ENCODE data around the gene ST6GAL2.

ST6GAL2 gene

DNA sequence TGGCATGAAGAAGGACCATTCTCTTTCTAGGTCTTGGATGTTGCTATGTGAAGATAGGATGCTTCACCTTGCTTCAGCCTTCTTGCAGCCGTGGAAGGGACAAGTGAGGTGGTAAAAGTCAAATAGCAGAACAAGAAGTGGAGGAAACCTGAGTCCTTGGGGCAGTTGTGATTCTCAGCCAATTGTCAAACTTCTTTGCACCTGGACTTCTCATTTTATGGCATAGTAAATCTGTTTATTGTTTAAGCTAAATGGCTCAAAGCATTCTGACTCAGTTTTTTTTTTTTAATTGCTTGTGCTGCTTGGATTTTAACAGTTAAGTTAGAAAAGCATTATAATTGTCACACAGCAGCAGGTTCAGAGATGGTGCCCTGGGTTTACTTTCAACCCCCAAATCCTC lies 33.0 kb upstream of the ST6GAL2 start:
- no peak overlapping the region for H3K9ac ChIP-seq
- no peak overlapping the region for H3K4me3 ChIP-seq (ENCODE audit: low read depth, low read length)
- H3K27me3 ChIP-seq (ENCODE audit: control insufficient read depth, insufficient read depth, low read length), result no peaks in the 10 kb centered on the region
- H3K36me3 ChIP-seq (ENCODE audit: control insufficient read depth, insufficient read depth, low read length), result no peaks in the 10 kb centered on the region
- no peaks in the 10 kb centered on the region for H3K4me1 ChIP-seq
- TF ChIP-seq, protein P1, sequence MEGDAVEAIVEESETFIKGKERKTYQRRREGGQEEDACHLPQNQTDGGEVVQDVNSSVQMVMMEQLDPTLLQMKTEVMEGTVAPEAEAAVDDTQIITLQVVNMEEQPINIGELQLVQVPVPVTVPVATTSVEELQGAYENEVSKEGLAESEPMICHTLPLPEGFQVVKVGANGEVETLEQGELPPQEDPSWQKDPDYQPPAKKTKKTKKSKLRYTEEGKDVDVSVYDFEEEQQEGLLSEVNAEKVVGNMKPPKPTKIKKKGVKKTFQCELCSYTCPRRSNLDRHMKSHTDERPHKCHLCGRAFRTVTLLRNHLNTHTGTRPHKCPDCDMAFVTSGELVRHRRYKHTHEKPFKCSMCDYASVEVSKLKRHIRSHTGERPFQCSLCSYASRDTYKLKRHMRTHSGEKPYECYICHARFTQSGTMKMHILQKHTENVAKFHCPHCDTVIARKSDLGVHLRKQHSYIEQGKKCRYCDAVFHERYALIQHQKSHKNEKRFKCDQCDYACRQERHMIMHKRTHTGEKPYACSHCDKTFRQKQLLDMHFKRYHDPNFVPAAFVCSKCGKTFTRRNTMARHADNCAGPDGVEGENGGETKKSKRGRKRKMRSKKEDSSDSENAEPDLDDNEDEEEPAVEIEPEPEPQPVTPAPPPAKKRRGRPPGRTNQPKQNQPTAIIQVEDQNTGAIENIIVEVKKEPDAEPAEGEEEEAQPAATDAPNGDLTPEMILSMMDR (IDR thresholded peaks at IDR 0.05), result no peak
- no peak overlapping the region for H3K4me2 ChIP-seq (ENCODE audit: low read length)
- no peak overlapping the region for H3K27ac ChIP-seq
- no peak overlapping the region for H2AFZ ChIP-seq
- no peaks in the 10 kb centered on the region for H3K9me3 ChIP-seq (ENCODE audit: control insufficient read depth, low read length)
- H3K79me2 ChIP-seq, result no peaks in the 10 kb centered on the region

DNA sequence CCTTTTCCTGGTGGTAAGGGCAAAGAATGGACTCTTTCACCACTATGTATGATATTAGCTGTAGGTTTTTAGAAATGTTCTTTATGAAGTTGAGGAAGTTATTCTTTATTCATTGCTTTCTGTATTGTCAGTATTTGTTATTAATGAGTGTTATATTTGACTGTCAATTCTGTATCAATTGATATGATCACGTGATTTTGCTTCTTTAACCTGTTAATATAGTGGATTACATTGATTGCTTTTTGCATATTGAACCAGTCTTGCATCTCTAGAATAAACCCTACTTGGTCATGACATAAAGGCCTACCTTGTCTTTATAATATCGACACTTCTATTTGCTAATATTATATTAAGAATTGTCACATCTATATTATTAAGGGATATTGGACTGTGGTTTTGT lies 18.3 kb upstream of the ST6GAL2 start:
- Histone ChIP-seq H3K79me2 (no peaks in the 10 kb centered on the region), H3K9me3 (ENCODE audit: control insufficient read depth, low read length) (no peaks in the 10 kb centered on the region), H2AFZ (no peak overlapping the region), H3K36me3 (ENCODE audit: control insufficient read depth, insufficient read depth, low read length) (no peaks in the 10 kb centered on the region), H3K4me3 (ENCODE audit: low read depth, low read length) (no peak overlapping the region), H3K4me2 (ENCODE audit: low read length) (no peak overlapping the region), H3K27me3 (ENCODE audit: control insufficient read depth, insufficient read depth, low read length) (no peaks in the 10 kb centered on the region), H3K9ac (no peak overlapping the region), H3K27ac (no peak overlapping the region), H3K4me1 (no peaks in the 10 kb centered on the region)
- TF ChIP-seq, protein P1 (IDR thresholded peaks at IDR 0.05), result no peak

DNA sequence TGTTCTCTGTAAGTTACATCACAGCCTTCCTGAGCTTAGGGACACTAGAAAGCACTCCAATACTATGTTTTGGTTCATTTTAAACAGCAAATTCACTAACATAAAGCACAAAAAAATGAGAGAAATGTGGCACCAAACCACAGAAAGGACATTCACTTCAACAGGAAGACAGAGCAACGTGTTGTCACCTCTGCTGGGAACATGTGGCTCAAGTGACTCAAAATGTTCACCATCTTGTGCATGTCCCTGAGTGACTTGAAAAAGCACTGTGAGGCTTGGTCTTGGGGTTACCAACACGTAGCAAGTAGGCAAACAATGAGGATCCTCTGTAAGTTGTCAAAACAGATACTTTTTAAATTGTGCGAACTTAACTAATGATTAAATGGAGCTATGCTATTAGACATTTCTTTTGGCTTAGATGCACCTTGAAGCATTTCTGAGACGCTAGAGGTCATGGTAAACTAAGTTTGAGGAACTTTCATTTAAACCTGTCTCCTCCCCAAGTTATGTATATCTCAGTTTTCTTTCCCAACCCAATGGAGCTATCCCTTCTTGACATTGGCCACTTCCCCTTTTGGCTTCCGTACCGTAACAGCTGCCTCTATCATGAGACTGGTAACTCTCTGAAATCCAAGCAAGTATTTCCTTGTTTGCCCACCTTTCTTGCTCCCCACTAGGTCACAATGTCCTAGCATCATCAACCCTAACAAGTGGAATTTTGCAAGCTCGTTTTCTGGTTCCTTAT lies 14.0 kb upstream of the ST6GAL2 start:
- no peak overlapping the region for H2AFZ ChIP-seq

DNA sequence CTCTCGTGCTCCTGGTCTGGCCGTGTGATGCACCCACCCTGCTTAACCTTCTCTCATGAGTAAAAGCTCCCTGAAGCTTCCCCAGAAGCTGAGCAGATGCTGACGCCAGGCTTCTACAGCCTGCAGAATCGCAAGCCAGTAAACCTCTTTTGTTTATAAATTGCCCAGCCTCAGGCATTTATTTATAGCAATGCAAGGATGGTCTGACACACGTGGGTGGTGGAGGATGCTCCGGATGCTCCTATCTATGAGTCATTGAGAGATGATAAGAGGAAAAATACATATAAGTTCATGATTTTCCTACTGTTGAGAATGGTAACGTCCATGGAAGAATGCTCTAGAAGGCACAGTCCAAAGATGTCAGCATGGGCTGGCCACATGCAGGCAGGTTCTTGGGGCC lies 8.6 kb upstream of the ST6GAL2 start:
- no peak overlapping the region for H3K4me3 ChIP-seq (ENCODE audit: low read depth, low read length)
- no peak overlapping the region for H2AFZ ChIP-seq
- no peak overlapping the region for H3K9ac ChIP-seq
- H3K4me2 ChIP-seq (ENCODE audit: low read length), result no peak overlapping the region
- H3K36me3 ChIP-seq (ENCODE audit: control insufficient read depth, insufficient read depth, low read length), result no peaks in the 10 kb centered on the region
- H3K27ac ChIP-seq, result no peak overlapping the region
- no peaks in the 10 kb centered on the region for H3K79me2 ChIP-seq
- TF ChIP-seq, protein P1 (IDR thresholded peaks at IDR 0.05), result no peak
- no peaks in the 10 kb centered on the region for H3K27me3 ChIP-seq (ENCODE audit: control insufficient read depth, insufficient read depth, low read length)
- no peaks in the 10 kb centered on the region for H3K9me3 ChIP-seq (ENCODE audit: control insufficient read depth, low read length)
- no peaks in the 10 kb centered on the region for H3K4me1 ChIP-seq

More for the DNA sequence above, 14.0 kb upstream of the ST6GAL2 start:
- Histone ChIP-seq H3K4me1 (no peaks in the 10 kb centered on the region), H3K36me3 (ENCODE audit: control insufficient read depth, insufficient read depth, low read length) (no peaks in the 10 kb centered on the region), H3K27me3 (ENCODE audit: control insufficient read depth, insufficient read depth, low read length) (no peaks in the 10 kb centered on the region), H3K27ac (no peak overlapping the region), H3K9me3 (ENCODE audit: control insufficient read depth, low read length) (no peaks in the 10 kb centered on the region), H3K9ac (no peak overlapping the region), H3K4me3 (ENCODE audit: low read depth, low read length) (no peak overlapping the region), H3K4me2 (ENCODE audit: low read length) (no peak overlapping the region), H3K79me2 (no peaks in the 10 kb centered on the region)
- TF ChIP-seq, protein P1 (IDR thresholded peaks at IDR 0.05), result no peak

DNA sequence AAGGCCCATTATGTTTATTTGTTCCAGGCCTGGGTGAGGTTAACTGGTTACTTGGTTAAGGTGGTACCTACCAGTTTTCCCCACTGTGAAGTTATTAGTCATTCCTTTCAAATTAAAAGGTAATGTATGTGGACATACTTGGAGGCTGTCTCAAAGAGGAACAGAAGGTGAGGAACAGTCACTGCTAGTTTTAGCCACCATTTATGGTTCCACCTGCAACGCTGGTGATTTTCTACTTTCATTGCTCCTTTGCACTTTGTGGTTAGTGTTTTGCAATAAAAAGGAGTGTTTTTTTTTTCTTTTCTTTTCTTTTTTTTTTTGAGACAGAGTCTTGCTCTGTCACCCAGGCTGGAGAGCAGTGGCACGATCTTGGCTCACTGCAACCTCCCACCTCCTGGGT lies 6.1 kb upstream of the ST6GAL2 start:
- Histone ChIP-seq H3K27ac (no peak overlapping the region), H3K9me3 (ENCODE audit: control insufficient read depth, low read length) (no peaks in the 10 kb centered on the region)

More for the DNA sequence above, 6.1 kb upstream of the ST6GAL2 start:
- TF ChIP-seq, protein P1 (IDR thresholded peaks at IDR 0.05), result no peak
- Histone ChIP-seq H3K4me3 (ENCODE audit: low read depth, low read length) (no peak overlapping the region), H3K4me1 (no peaks in the 10 kb centered on the region), H2AFZ (no peak overlapping the region), H3K27me3 (ENCODE audit: control insufficient read depth, insufficient read depth, low read length) (no peaks in the 10 kb centered on the region), H3K9ac (no peak overlapping the region), H3K36me3 (ENCODE audit: control insufficient read depth, insufficient read depth, low read length) (no peaks in the 10 kb centered on the region), H3K4me2 (ENCODE audit: low read length) (no peak overlapping the region), H3K79me2 (no peaks in the 10 kb centered on the region)
